Sigmoid colon (tissue), 7 donors: Measurements from ENCODE around the gene TPST1. TPM values are rescaled to one million over a fixed set of nuclear protein-coding genes. Genes with fewer than 3 reads are reported as not detected.
"Not testable (repeated sequence)": the region's sequence is repeated elsewhere in the genome, so short reads cannot be mapped to it uniquely, and the experiment has no call there.

Experiments
- DNase-seq: peaks from one replicate; pipeline ENCODE4 v3.0.0-alpha.2; 2019
- H3K27ac ChIP-seq, 4 donors: fragments of 200-600 bp; sonication (generic); one replicate each; pipeline ENCODE4 v1.5.1; 2016 to 2019; ENCODE audit warnings: mild to moderate bottlenecking in 1 of 4
- H3K27me3 ChIP-seq, 3 donors: fragments of 200-600 bp; sonication (generic); one replicate each; pipeline ENCODE4 v1.5.1; 2019; ENCODE audit warnings: mild to moderate bottlenecking in 1 of 3
- H3K36me3 ChIP-seq, 4 donors: fragments of 200-600 bp; sonication (generic); one replicate each; pipeline ENCODE4 v1.5.1; 2016 to 2019
- H3K4me1 ChIP-seq, 4 donors: fragments of 200-600 bp; sonication (generic); one replicate each; pipeline ENCODE4 v1.5.1; 2017 to 2019
- H3K4me3 ChIP-seq, 4 donors: fragments of 200-600 bp; sonication (generic); one replicate each; pipeline ENCODE4 v1.5.1; 2017 to 2019; ENCODE audit warnings: mild to moderate bottlenecking in 2 of 4, moderate library complexity in 1 of 4
- H3K9me3 ChIP-seq, 4 donors: fragments of 200-600 bp in 3 of 4; sonication (generic) in 3 of 4; one replicate each; pipeline versions ENCODE4 v1.5.1 to v1.6.1; 2013 to 2019
- EP300 ChIP-seq, 4 donors: sonication (generic); formaldehyde crosslinking; IDR thresholded peaks; one replicate each; pipeline ENCODE4 v1.6.1; 2017; ENCODE audit warnings: antibody characterized with exemption in 4 of 4
- POLR2A ChIP-seq, 2 donors: fragments of 450-650 bp; IDR thresholded peaks; one replicate each; pipeline ENCODE4 v1.6.1; 2016; ENCODE audit warnings: antibody characterized with exemption in 2 of 2, mild to moderate bottlenecking in 2 of 2, moderate library complexity in 2 of 2
- POLR2AphosphoS5 ChIP-seq, 4 donors: sonication (generic); formaldehyde crosslinking; IDR thresholded peaks; one replicate each; pipeline ENCODE4 v1.6.1; 2017; ENCODE audit warnings: antibody characterized with exemption in 4 of 4
- WGBS, 2 donors: extraction: QIAGEN DNeasy Blood & Tissue Kit; methylation state at CpG; one replicate each; pipeline ENCODE4 v1.1.7; 2013; 5-methylcytosine and 5-hydroxymethylcytosine counted together
- intact Hi-C: fragments of 100-400 bp; cut with DNase I; formaldehyde crosslinking; loops from one replicate; pipeline ENCODE4 v1.15.1; 2023
- polyA plus RNA-seq, 3 donors: library from polyadenylated mRNA; stranded (reverse); fragments of 200-250 nt; gene quantifications; one replicate each; pipeline ENCODE4 v1.2.3, GENCODE V29; 2013
- total RNA-seq, 4 donors: library from RNA; depleted of rRNA; stranded (reverse); fragments of >200 nt; gene quantifications; one replicate each; pipeline ENCODE4 v1.1.0, GENCODE V29; 2016
- TF ChIP-seq, protein P1 (sequence below), 4 experiments: fragments of 450-650 bp in 3 of 4; fragments of 200-600 bp in 1 of 4; IDR thresholded peaks; one replicate each; pipeline ENCODE4 v1.5.1; 2016 to 2019; ENCODE audit warnings: antibody characterized with exemption in 4 of 4, mild to moderate bottlenecking in 3 of 4, moderate library complexity in 2 of 4
- donor health status: healthy with polysubstance abuse.
- donor health status: Bipolar disorder and iron deficiency.
- donor health status: healthy.

TPST1 gene
- total RNA-seq: 10 to 100 TPM; 21.0 to 31.3 (median 26.4) TPM
- 1 to 10 TPM in 2 of 3 donors, under 1 TPM in 1; 0.92 to 7.6 (median 3.6) TPM for polyA plus RNA-seq

DNA sequence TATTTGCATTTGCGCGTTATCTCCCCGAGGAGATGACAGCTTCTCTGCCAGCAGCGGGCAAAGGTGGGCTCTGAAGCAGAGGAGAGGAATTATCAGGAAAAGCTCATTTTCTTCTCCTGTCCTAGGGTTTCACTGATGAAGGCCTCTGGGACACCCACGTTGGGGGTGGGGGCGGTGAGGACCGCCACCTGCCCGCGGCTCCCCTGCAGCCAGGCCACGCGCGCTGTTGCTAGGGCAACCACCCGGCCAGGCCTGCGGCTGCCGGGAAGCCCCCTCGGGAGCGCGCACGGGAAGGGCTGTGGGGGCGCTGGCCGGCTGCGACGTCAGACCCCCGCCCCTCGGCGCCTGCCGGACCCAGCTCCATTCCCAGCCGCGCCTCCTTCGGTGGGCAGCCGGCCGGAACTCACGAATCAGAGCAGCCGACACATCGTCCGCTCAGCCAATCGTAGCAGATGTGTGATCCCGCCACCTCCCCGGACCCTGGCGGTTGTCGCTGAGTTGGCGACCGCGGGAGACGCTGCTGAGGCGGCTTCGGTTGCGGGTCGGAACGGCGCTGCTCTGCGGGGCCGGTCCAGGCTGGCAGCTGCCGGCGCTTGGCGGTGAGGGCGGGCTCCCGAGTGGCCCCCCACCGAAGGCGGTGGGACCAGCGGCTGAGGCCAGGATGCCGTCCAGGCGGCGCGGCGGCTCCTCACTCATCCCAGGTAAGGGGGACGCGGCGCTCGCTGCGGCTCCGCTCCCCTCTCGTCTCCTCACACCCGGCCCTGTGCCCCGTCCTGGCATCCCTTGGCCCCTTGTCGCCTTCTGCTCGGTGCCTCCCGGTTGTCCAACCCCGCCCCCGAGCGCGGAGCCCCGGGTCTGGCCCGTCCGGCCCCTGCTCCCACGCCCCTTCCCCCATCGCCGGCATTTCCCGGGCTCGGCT, at the start of gene TPST1:
Gene TPST1 (plus strand): TSS at position 513 of the 919 bp plus-strand sequence. CDS start 35,092 bp downstream, outside the sequence.
- H3K4me3 ChIP-seq: peak within 1 kb of the TSS; percentile 68 to 91 (median 88)
- H3K27ac ChIP-seq: peak within 1 kb of the TSS; percentile 72 to 80 (median 74)
- no peaks in the 10 kb centered on the region for H3K9me3 ChIP-seq
- peaks cover 0 to 12% (median 10%) of the 10 kb centered on the region in 4 donors for H3K4me1 ChIP-seq
- no peaks in the 10 kb centered on the region for H3K36me3 ChIP-seq
- no peaks in the 10 kb centered on the region for H3K27me3 ChIP-seq
- intact Hi-C loops: loop anchor here (2.0 to 5.0 kb wide), 5 partner anchors 62 to 287 kb away; no protein-coding TSS in a partner anchor
- 0 to 1% methylated on average over 90 of the region's 90 CpGs for WGBS, 2 donors
- TF ChIP-seq POLR2AphosphoS5 (IDR thresholded peaks at IDR 0.05): peak; percentile 90 to 98 (median 93)
- TF ChIP-seq, protein P1, sequence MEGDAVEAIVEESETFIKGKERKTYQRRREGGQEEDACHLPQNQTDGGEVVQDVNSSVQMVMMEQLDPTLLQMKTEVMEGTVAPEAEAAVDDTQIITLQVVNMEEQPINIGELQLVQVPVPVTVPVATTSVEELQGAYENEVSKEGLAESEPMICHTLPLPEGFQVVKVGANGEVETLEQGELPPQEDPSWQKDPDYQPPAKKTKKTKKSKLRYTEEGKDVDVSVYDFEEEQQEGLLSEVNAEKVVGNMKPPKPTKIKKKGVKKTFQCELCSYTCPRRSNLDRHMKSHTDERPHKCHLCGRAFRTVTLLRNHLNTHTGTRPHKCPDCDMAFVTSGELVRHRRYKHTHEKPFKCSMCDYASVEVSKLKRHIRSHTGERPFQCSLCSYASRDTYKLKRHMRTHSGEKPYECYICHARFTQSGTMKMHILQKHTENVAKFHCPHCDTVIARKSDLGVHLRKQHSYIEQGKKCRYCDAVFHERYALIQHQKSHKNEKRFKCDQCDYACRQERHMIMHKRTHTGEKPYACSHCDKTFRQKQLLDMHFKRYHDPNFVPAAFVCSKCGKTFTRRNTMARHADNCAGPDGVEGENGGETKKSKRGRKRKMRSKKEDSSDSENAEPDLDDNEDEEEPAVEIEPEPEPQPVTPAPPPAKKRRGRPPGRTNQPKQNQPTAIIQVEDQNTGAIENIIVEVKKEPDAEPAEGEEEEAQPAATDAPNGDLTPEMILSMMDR (IDR thresholded peaks at IDR 0.05): peak; percentile 33 to 49 (median 40)
- no peak for TF ChIP-seq EP300 (IDR thresholded peaks at IDR 0.05)
- TF ChIP-seq POLR2A (IDR thresholded peaks at IDR 0.05): peak; percentile 41 to 43
- DNase-seq: peak; percentile 95

DNA sequence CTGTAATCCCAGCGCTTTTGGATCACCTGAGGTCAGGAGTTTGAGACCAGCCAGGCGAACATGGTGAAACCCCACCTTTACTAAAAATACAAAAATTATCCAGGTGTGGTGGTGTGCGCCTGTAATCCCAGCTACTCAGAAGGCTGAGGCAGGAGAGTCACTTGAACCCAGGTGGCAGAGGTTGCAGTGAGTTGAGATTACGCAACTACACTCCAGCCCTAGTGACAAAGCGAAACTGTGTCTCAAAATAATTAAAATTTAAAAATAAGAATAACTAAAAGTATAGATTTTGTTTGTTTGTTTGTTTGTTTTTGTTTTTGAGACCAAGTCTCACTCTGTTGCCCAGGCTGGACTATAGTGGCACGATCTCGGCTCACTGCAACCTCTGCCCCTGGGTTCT, 49.1 kb upstream of the TPST1 start:
- H3K27me3 ChIP-seq, H3K9me3 ChIP-seq, H3K27ac ChIP-seq, DNase-seq, intact Hi-C loops, H3K4me3 ChIP-seq: not testable (repeated sequence)
- Histone ChIP-seq H3K4me1 (peaks cover 0 to 18% (median 11%) of the 10 kb centered on the region in 4 donors), H3K36me3 (peaks cover 4 to 64% (median 33%) of the 10 kb centered on the region in 4 donors)
- 96 to 98% methylated on average over 7 of the region's 7 CpGs for WGBS, 2 donors

DNA sequence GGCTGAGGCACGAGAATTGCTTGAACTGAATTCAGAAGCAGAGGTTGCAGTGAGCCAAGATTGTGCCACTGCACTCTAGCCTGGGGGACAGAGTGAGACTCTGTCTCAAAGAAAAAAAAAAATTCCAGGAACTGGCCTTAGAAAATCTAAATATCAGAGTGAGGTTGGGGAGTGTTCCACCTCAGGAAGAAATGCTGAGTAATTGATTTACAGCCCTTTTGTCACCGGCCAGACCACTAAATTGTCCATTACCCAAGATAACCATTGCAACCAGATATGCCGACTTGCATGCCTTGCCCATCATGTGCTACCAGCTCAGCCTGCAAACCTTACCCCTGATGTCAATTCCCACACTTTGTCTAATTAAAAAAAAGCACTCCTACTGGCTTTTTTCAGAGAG, 48.1 kb upstream of the TPST1 start:
- Histone ChIP-seq H3K27ac (no peak overlapping the region), H3K4me3 (no peak overlapping the region), H3K9me3 (no peaks in the 10 kb centered on the region), H3K27me3 (no peaks in the 10 kb centered on the region), H3K36me3 (peaks cover 4 to 61% (median 33%) of the 10 kb centered on the region in 4 donors), H3K4me1 (peaks cover 0 to 11% (median 4%) of the 10 kb centered on the region in 4 donors)
- DNase-seq: no peak
- intact Hi-C loops: no loop called here
- WGBS, 2 donors: 83% methylated on average over 3 of the region's 3 CpGs
- TF ChIP-seq, protein P1 (IDR thresholded peaks at IDR 0.05): no peak
- no peak for TF ChIP-seq POLR2A (IDR thresholded peaks at IDR 0.05)
- TF ChIP-seq EP300 (IDR thresholded peaks at IDR 0.05): no peak
- TF ChIP-seq POLR2AphosphoS5 (IDR thresholded peaks at IDR 0.05): no peak

DNA sequence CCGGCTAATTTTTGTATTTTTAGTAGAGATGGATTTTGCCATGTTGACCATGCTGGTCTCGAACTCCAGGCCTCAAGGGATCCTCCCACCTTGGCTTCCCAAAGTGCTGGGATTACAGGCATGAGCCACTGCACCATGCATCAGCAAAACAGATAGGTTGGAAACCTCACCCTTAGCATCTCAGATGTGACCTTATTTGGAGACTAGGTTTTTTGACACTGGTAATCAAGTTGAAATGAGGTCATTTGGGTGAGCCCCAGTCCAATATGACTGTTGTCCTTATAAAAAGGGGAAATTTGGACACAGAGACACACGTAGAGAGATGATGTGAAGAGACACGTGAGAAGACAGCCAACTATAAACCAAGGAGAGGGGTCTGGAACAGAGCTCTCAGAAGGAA, 42.5 kb upstream of the TPST1 start:
- no peak overlapping the region for H3K27ac ChIP-seq
- peaks cover 0 to 8% (median 0%) of the 10 kb centered on the region in 4 donors for H3K36me3 ChIP-seq
- H3K9me3 ChIP-seq: no peaks in the 10 kb centered on the region
- no peaks in the 10 kb centered on the region for H3K4me1 ChIP-seq
- no peak overlapping the region for H3K4me3 ChIP-seq
- no peak for DNase-seq
- TF ChIP-seq POLR2A (IDR thresholded peaks at IDR 0.05) (no peak), POLR2AphosphoS5 (IDR thresholded peaks at IDR 0.05) (no peak)
- TF ChIP-seq, protein P1 (IDR thresholded peaks at IDR 0.05): no peak
- no peaks in the 10 kb centered on the region for H3K27me3 ChIP-seq
- intact Hi-C loops: no loop called here
- WGBS, 2 donors: 84 to 89% methylated on average over 4 of the region's 4 CpGs

DNA sequence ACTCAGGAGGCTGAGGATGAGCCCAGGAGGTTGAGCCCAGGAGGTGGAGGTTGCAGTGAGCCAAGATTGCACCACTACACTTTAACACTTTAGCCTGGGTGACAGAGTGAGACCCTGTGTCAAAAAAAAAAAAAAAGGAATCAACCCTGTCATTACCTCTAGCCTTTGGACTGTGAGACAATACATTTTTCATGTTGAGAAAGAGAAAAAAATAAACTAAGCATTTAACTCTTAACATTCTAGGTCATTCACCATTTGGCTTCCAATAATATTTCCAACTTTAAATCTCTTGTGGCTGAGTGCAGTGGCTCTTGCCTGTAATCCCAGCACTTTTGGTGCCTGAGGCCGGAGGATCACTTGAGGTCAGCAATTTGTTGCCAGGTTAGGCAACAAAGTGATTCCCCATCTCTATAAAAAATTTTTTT, 41.9 kb upstream of the TPST1 start:
- no peak for TF ChIP-seq POLR2A (IDR thresholded peaks at IDR 0.05)
- TF ChIP-seq, protein P1 (IDR thresholded peaks at IDR 0.05): no peak
- TF ChIP-seq POLR2AphosphoS5 (IDR thresholded peaks at IDR 0.05): no peak
- H3K9me3 ChIP-seq: no peaks in the 10 kb centered on the region
- intact Hi-C loops: no loop called here
- no peaks in the 10 kb centered on the region for H3K27me3 ChIP-seq
- H3K4me3 ChIP-seq: no peak overlapping the region
- no peak for DNase-seq
- H3K36me3 ChIP-seq: peaks cover 0 to 6% (median 0%) of the 10 kb centered on the region in 4 donors
- H3K4me1 ChIP-seq: no peaks in the 10 kb centered on the region
- WGBS, 2 donors: 91 to 93% methylated on average over 1 of the region's 1 CpG
- no peak overlapping the region for H3K27ac ChIP-seq
